Transverse colon (tissue), 4 donors: ENCODE measurements around the gene CFAP90.

Experiments
- CTCF ChIP-seq, 5 experiments: fragments of 200-600 bp in 3 of 5; fragments of 450-650 bp in 2 of 5; sonication (generic) in 3 of 5; IDR thresholded peaks; 1 replicate in 2 of 5; 2 replicates in 3 of 5; pipeline ENCODE4 v1.5.1; 2016 to 2017; ENCODE audit warnings: antibody characterized with exemption in 5 of 5, inconsistent platforms in 3 of 5, mild to moderate bottlenecking in 2 of 5, moderate library complexity in 1 of 5
- POLR2A ChIP-seq: fragments of 450-650 bp; IDR thresholded peaks from one replicate; pipeline ENCODE4 v1.6.1; 2016; ENCODE audit warnings: antibody characterized with exemption, mild to moderate bottlenecking, moderate library complexity
- POLR2AphosphoS5 ChIP-seq, 3 donors: sonication (generic); formaldehyde crosslinking; IDR thresholded peaks; one replicate each; pipeline ENCODE4 v1.6.1; 2016; ENCODE audit warnings: antibody characterized with exemption in 3 of 3

- TF ChIP-seq CTCF (IDR thresholded peaks at IDR 0.05) (no peak), POLR2A (no peak), POLR2AphosphoS5 (IDR thresholded peaks at IDR 0.05) (no peak)
These were observed 16.3 kb upstream of the CFAP90 start for GRCh38 chr5:7867260-7867659.
